ENCODE measurements around the gene VPS54.

DNA sequence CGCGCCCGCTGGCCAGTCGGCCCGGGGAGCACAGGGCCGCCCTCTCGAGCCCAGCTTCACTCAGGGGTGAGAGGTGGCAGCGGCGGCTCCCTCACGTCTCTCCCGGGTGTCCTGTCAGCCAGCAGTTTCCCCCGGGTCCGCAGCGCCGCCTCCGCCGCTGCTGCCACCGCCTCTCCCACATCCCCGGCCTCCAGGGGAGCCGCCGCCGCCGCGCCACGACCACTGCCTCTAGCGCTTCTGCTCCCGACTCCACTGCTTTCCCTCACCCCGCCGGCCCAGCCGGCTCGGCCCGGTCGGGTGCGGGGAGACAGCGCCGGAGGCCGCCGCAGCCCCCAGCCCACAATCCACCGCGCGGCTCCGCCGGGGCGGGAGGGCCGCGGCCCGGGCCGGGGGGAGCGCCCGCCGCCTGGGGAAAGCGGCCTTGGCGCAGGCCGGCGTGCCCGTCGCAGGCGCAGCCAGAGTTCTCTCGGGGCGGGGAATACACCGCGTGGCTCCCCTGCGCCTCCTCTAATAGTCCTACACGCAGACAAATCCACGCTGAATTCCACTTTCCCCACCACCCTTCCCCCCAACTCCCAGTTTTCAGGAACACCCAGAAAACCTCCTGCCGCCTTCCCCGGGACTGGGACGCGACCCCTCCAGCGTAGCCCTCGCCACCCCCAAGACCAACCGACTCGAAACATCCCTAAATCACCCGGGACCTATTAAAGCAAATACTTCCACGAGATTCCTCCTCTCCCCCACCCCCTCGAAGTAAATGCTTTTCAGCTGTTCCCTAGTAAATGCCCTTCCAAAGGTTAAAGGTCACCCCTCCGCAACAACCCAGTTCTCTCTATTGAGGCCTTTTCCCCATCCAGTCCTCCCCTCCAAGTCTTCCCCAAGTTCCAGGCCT, at the start of gene VPS54:
- TF ChIP-seq POLR2A (IDR thresholded peaks at IDR 0.05) (peak; percentile 59), EP300 (IDR thresholded peaks at IDR 0.05; ENCODE audit: low read depth) (no peak), POLR2AphosphoS5 (IDR thresholded peaks at IDR 0.05) (peak in 2 of 3 donors; percentile 18 to 67)
- TF ChIP-seq, protein P1, sequence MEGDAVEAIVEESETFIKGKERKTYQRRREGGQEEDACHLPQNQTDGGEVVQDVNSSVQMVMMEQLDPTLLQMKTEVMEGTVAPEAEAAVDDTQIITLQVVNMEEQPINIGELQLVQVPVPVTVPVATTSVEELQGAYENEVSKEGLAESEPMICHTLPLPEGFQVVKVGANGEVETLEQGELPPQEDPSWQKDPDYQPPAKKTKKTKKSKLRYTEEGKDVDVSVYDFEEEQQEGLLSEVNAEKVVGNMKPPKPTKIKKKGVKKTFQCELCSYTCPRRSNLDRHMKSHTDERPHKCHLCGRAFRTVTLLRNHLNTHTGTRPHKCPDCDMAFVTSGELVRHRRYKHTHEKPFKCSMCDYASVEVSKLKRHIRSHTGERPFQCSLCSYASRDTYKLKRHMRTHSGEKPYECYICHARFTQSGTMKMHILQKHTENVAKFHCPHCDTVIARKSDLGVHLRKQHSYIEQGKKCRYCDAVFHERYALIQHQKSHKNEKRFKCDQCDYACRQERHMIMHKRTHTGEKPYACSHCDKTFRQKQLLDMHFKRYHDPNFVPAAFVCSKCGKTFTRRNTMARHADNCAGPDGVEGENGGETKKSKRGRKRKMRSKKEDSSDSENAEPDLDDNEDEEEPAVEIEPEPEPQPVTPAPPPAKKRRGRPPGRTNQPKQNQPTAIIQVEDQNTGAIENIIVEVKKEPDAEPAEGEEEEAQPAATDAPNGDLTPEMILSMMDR (IDR thresholded peaks at IDR 0.05): no peak
